H1 (cell line): Measurements from ENCODE around the gene PRDX3. TPM values are rescaled to one million over a fixed set of nuclear protein-coding genes. Genes with fewer than 3 reads are reported as not detected.

Experiments
- CTCF ChIA-PET: fragments of 300-600 bp; sonication (Branson Sonifier 250); formaldehyde crosslinking; loops from one replicate; lab custom pipeline; 2021; ENCODE audit not compliant: partially characterized antibody; lab: Charles Lee
- POLR2A ChIA-PET: fragments of 300-600 bp; sonication (Branson Sonifier 250); formaldehyde crosslinking; loops from one replicate; lab custom pipeline; 2021; ENCODE audit warnings: inconsistent platforms; ENCODE audit not compliant: partially characterized antibody; lab: Charles Lee
- DNase-seq, 2 experiments: peaks; one replicate each; pipeline versions ENCODE4 v3.0.0 to v3.0.0-alpha.2; 2010 to 2022; ENCODE audit warnings: low spot score in 2 of 2, low read depth in 1 of 2, mixed read lengths in 1 of 2
- FAIRE-seq: peaks from 2 replicates; lab custom pipeline; 2011; peaks lifted over from hg19 to GRCh38; lab: Jason Lieb, UNC
- H2AFZ ChIP-seq: 2 replicates; pipeline ENCODE4 v1.8.1; 2012; ENCODE audit warnings: low read length, inconsistent platforms
- H2AK5ac ChIP-seq: 2 replicates; pipeline ENCODE4 v1.6.1; 2013; ENCODE audit warnings: low read depth, low read length
- H2BK120ac ChIP-seq: replicated peaks from 2 replicates; pipeline ENCODE3; 2013; ENCODE audit warnings: low read depth, low read length, inconsistent platforms
- H2BK12ac ChIP-seq: 2 replicates; pipeline ENCODE4 v1.6.1; 2013; ENCODE audit warnings: low read depth, low read length
- H2BK15ac ChIP-seq: 2 replicates; pipeline ENCODE4 v1.6.1; 2013; ENCODE audit warnings: low read length
- H2BK20ac ChIP-seq: 2 replicates; pipeline ENCODE4 v1.6.1; 2013; ENCODE audit warnings: low read length
- H2BK5ac ChIP-seq: 2 replicates; pipeline ENCODE4 v1.6.1; 2013; ENCODE audit warnings: low read depth, low read length
- H3K14ac ChIP-seq: 2 replicates; pipeline ENCODE4 v1.6.1; 2013; ENCODE audit warnings: inconsistent platforms; ENCODE audit not compliant: insufficient read length
- H3K18ac ChIP-seq: 2 replicates; pipeline ENCODE4 v1.6.1; 2013; ENCODE audit warnings: low read length; ENCODE audit errors: extremely low read depth
- H3K23ac ChIP-seq: 2 replicates; pipeline ENCODE4 v1.6.1; 2013; ENCODE audit warnings: inconsistent platforms; ENCODE audit not compliant: insufficient read length
- H3K23me2 ChIP-seq: 2 replicates; pipeline ENCODE4 v1.6.1; 2013; ENCODE audit warnings: low read depth, low read length
- H3K27ac ChIP-seq: 2 replicates; pipeline ENCODE4 v1.6.1; 2011; ENCODE audit warnings: low read depth, low read length, inconsistent platforms
- H3K27me3 ChIP-seq, 4 experiments: replicated peaks in 1 of 4; 1 replicate in 1 of 4; 2 replicates in 3 of 4; pipeline versions ENCODE4 v1.6.1 to v1.8.1; 2011 to 2013; ENCODE audit warnings: low read length in 3 of 4, mild to moderate bottlenecking in 3 of 4, inconsistent platforms in 2 of 4, mixed read lengths in 2 of 4, moderate library complexity in 1 of 4; ENCODE audit not compliant: control insufficient read depth in 3 of 4, insufficient read depth in 3 of 4; ENCODE audit errors: extremely low read depth in 1 of 4
- H3K36me3 ChIP-seq, 4 experiments: 2 replicates each; pipeline versions ENCODE4 v1.6.1 to v1.8.1; 2011 to 2013; ENCODE audit warnings: mild to moderate bottlenecking in 4 of 4, low read length in 3 of 4, moderate library complexity in 2 of 4, control low read depth in 1 of 4, inconsistent platforms in 1 of 4; ENCODE audit not compliant: insufficient read depth in 4 of 4, control insufficient read depth in 2 of 4
- H3K4ac ChIP-seq: replicated peaks from 2 replicates; pipeline ENCODE3; 2013; ENCODE audit warnings: low read length, low read depth, mixed read lengths, inconsistent platforms; ENCODE audit not compliant: insufficient read length
- H3K4me1 ChIP-seq, 4 experiments: replicated peaks in 1 of 4; 1 replicate in 1 of 4; 2 replicates in 3 of 4; pipeline versions ENCODE4 v1.6.1 to v1.8.1; 2011 to 2013; ENCODE audit warnings: low read length in 3 of 4, inconsistent platforms in 2 of 4, mixed read lengths in 1 of 4; ENCODE audit not compliant: insufficient read depth in 4 of 4, control insufficient read depth in 3 of 4
- H3K4me2 ChIP-seq, 2 experiments: 2 replicates each; pipeline versions ENCODE4 v1.6.1 to v1.8.1; 2011 to 2013; ENCODE audit warnings: low read depth in 2 of 2, low read length in 2 of 2, control low read depth in 1 of 2, inconsistent platforms in 1 of 2, mild to moderate bottlenecking in 1 of 2; ENCODE audit not compliant: insufficient read depth in 1 of 2
- H3K4me3 ChIP-seq, 4 experiments: fragments of 200-600, 300-600 bp in 1 of 4; sonication (generic), shearing (Covaris generic), sonication (Bioruptor Twin) in 1 of 4; 2 replicates each; pipeline versions ENCODE4 v1.5.1 to v1.8.1; 2011 to 2016; ENCODE audit warnings: low read length in 4 of 4, low read depth in 3 of 4, control low read depth in 2 of 4, inconsistent platforms in 2 of 4, mild to moderate bottlenecking in 2 of 4, mixed read lengths in 1 of 4, moderate library complexity in 1 of 4; ENCODE audit not compliant: insufficient read depth in 2 of 4; ENCODE audit errors: extremely low read depth in 1 of 4
- H3K56ac ChIP-seq: replicated peaks from 2 replicates; pipeline ENCODE3; 2013; ENCODE audit warnings: low read depth, mild to moderate bottlenecking, mixed read lengths, low read length, inconsistent platforms; ENCODE audit not compliant: insufficient read length
- H3K79me1 ChIP-seq: 2 replicates; pipeline ENCODE4 v1.6.1; 2013; ENCODE audit warnings: low read depth, low read length, control low read depth
- H3K79me2 ChIP-seq, 2 experiments: 2 replicates each; pipeline versions ENCODE4 v1.6.1 to v1.8.1; 2012 to 2013; ENCODE audit warnings: low read length in 2 of 2, mild to moderate bottlenecking in 2 of 2, inconsistent platforms in 1 of 2; ENCODE audit not compliant: insufficient read depth in 2 of 2, control insufficient read depth in 1 of 2
- H3K9ac ChIP-seq, 4 experiments: replicated peaks in 1 of 4; 1 replicate in 1 of 4; 2 replicates in 3 of 4; pipeline versions ENCODE4 v1.6.1 to v1.8.1; 2011 to 2013; ENCODE audit warnings: low read depth in 3 of 4, low read length in 3 of 4, control low read depth in 2 of 4, mild to moderate bottlenecking in 2 of 4, moderate library complexity in 2 of 4, inconsistent platforms in 1 of 4; ENCODE audit errors: extremely low read depth in 1 of 4
- H3K9me3 ChIP-seq, 2 experiments: 2 replicates each; pipeline versions ENCODE4 v1.6.1 to v1.8.1; 2012 to 2013; ENCODE audit warnings: mild to moderate bottlenecking in 2 of 2, moderate library complexity in 2 of 2, control low read depth in 1 of 2, inconsistent platforms in 1 of 2, low read depth in 1 of 2, low read length in 1 of 2, mixed read lengths in 1 of 2; ENCODE audit not compliant: insufficient read depth in 2 of 2
- H4K20me1 ChIP-seq, 2 experiments: replicated peaks in 1 of 2; 2 replicates each; pipeline versions ENCODE3 to v1.8.1; 2011 to 2013; ENCODE audit warnings: inconsistent platforms in 2 of 2, low read length in 2 of 2, mild to moderate bottlenecking in 1 of 2; ENCODE audit not compliant: insufficient read depth in 2 of 2, control insufficient read depth in 1 of 2
- H4K5ac ChIP-seq: 2 replicates; pipeline ENCODE4 v1.6.1; 2013; ENCODE audit warnings: low read length, low read depth, mixed read lengths, inconsistent platforms; ENCODE audit not compliant: insufficient read length
- H4K8ac ChIP-seq: 2 replicates; pipeline ENCODE4 v1.8.0; 2013; ENCODE audit warnings: mild to moderate bottlenecking, moderate library complexity, low read length, inconsistent platforms; ENCODE audit not compliant: insufficient read depth; ENCODE audit errors: extremely low read depth
- H4K91ac ChIP-seq: replicated peaks from 2 replicates; pipeline ENCODE3; 2013; ENCODE audit warnings: low read length, mixed read lengths, inconsistent platforms; ENCODE audit not compliant: insufficient read length
- CTCF ChIP-seq, 3 experiments: IDR thresholded peaks; 1 replicate in 2 of 3; 2 replicates in 1 of 3; pipeline versions ENCODE4 v1.5.1 to v1.6.1; 2011; ENCODE audit warnings: low read length in 3 of 3, mild to moderate bottlenecking in 3 of 3, inconsistent platforms in 2 of 3, low read depth in 1 of 3, moderate library complexity in 1 of 3; ENCODE audit not compliant: insufficient read depth in 1 of 3; ENCODE audit errors: control extremely low read depth in 1 of 3
- HDAC6 ChIP-seq: IDR thresholded peaks from one replicate; pipeline ENCODE4 v1.7.1; 2012; ENCODE audit warnings: low read depth, mild to moderate bottlenecking, inconsistent platforms, low read length, moderate library complexity
- RAD21 ChIP-seq, 2 experiments: IDR thresholded peaks in 1 of 2; conservative IDR thresholded peaks in 1 of 2; 2 replicates each; pipeline ENCODE4 v1.6.1; 2011; ENCODE audit warnings: low read depth in 2 of 2, low read length in 2 of 2, improper control_type of control experiment in 1 of 2, inconsistent platforms in 1 of 2, mild to moderate bottlenecking in 1 of 2, moderate library complexity in 1 of 2
- SIRT6 ChIP-seq: IDR thresholded peaks from one replicate; pipeline ENCODE4 v1.7.1; 2012; ENCODE audit warnings: low read length, inconsistent platforms
- WGBS, 2 experiments: shearing (Covaris generic) in 1 of 2; methylation state at CpG; one replicate each; pipeline versions ENCODE4 v1.1.6 to v1.1.7; 2013 to 2015; ENCODE audit warnings: low lambda C conversion rate in 2 of 2, mixed read lengths in 2 of 2, inconsistent platforms in 1 of 2, low coverage in 1 of 2, missing lambda C conversion rate in 1 of 2; ENCODE audit not compliant: insufficient replicate concordance in 2 of 2, insufficient coverage in 1 of 2, insufficient read length in 1 of 2; ENCODE audit errors: extremely low coverage in 1 of 2, missing lambda C conversion rate in 1 of 2; 5-methylcytosine and 5-hydroxymethylcytosine counted together
- polyA plus RNA-seq, 7 experiments: library from polyadenylated mRNA; depleted of rRNA in 3 of 7; stranded (reverse) in 5 of 7; unstranded in 2 of 7; fragments of >200 nt in 5 of 7; fragments of 200-250 nt in 2 of 7; gene quantifications; 1 replicate in 5 of 7; 2 replicates in 1 of 7; 4 replicates in 1 of 7; pipeline versions ENCODE4 v1.2.1 to v1.2.3, GENCODE V29; 2011 to 2013; ENCODE audit warnings: missing spikeins in 2 of 7, mixed read lengths in 2 of 7
- total RNA-seq: library from RNA; stranded (reverse); fragmentation: NEBNext Ultra II Directional; extraction: Animal tissue kit (Norgen Biotek cat#: 25700); gene quantifications from 2 replicates; pipeline ENCODE4 v1.2.1, GENCODE V29; 2021

The PRDX3 gene
- total and polyA plus RNA-seq, 2 of the 8 experiments (the other 6 are each of a cell fraction or from before 2014, with no cell fraction given): 201 to 208 TPM

- no peak overlapping the region for H3K56ac ChIP-seq
- H3K79me2 ChIP-seq: peaks cover 4 to 41% of the 10 kb centered on the region in 2 experiments
- no peak overlapping the region for H3K9ac ChIP-seq
- H2AFZ ChIP-seq: no peak overlapping the region
- POLR2A ChIA-PET: interaction anchor here (0.7 to 2.2 kb wide), 4 partner anchors 12 to 30 kb away, joined by 3 to 9 read pairs (median 4); partner anchors contain the start of gene SFXN4
- H3K14ac ChIP-seq: no peak overlapping the region
- no peak overlapping the region for H4K8ac ChIP-seq
- H3K27ac ChIP-seq: no peak overlapping the region
- H3K79me1 ChIP-seq: peaks cover 2% of the 10 kb centered on the region; the same call in 1 of the 2 replicates
- no peak overlapping the region for H4K91ac ChIP-seq
- 0 out of 2 replicates have a peak, but pooled peaks cover 2% of the 10 kb centered on the region for H3K23me2 ChIP-seq
- CTCF ChIA-PET: interaction anchor here (2.1 to 2.4 kb wide), 2 partner anchors 18 to 22 kb away, joined by 5 to 7 read pairs; no protein-coding TSS in a partner anchor
- H2BK5ac ChIP-seq: no peak overlapping the region
- H2AK5ac ChIP-seq: no peak overlapping the region
- H3K36me3 ChIP-seq: peaks cover 17 to 53% (median 27%) of the 10 kb centered on the region in 4 experiments
- TF ChIP-seq HDAC6: no peak
- TF ChIP-seq RAD21 (IDR thresholded peaks at IDR 0.05 in 1 of 2, conservative IDR thresholded peaks at IDR 0.05 in 1 of 2; ENCODE audit: low read depth in 2 of 2, low read length in 2 of 2): no peak
- TF ChIP-seq CTCF (IDR thresholded peaks at IDR 0.05; ENCODE audit: control extremely low read depth in 1 of 3, insufficient read depth in 1 of 3, low read depth in 1 of 3, low read length in 3 of 3): no peak
- no peak for TF ChIP-seq SIRT6
- H3K4me3 ChIP-seq: no peak overlapping the region
- 96% methylated on average over 6 of the region's 6 CpGs; no CpG with 5 or more reads in 1 of the 2 experiments for WGBS, 2 experiments
- FAIRE-seq: no peak
- H2BK15ac ChIP-seq: no peak overlapping the region
- no peak overlapping the region for H3K4ac ChIP-seq
- no peak overlapping the region for H3K23ac ChIP-seq
- no peak for DNase-seq
- no peak overlapping the region for H4K5ac ChIP-seq
- H2BK120ac ChIP-seq: no peak overlapping the region
- no peak overlapping the region for H3K4me2 ChIP-seq
- H4K20me1 ChIP-seq: peaks cover 0 to 2% of the 10 kb centered on the region in 2 experiments
- H2BK12ac ChIP-seq: no peak overlapping the region
- no peak overlapping the region for H2BK20ac ChIP-seq
- no peak overlapping the region for H3K18ac ChIP-seq
- peaks cover 0 to 3% (median 2%) of the 10 kb centered on the region in 4 experiments; a peak in 4 of 7 replicates for H3K4me1 ChIP-seq
- no peaks in the 10 kb centered on the region for H3K9me3 ChIP-seq
- H3K27me3 ChIP-seq: no peaks in the 10 kb centered on the region
Measured at GRCh38 chr10:119176166-119176565, 2.4 kb downstream of the PRDX3 start.
